H9 (cell line): ENCODE measurements around the gene USP20. TPM values are rescaled to one million over a fixed set of nuclear protein-coding genes. Genes with fewer than 3 reads are reported as not detected.

Experiments
- DNase-seq: peaks from one replicate; pipeline ENCODE4 v3.0.0-alpha.2; 2017
- H2AFZ ChIP-seq: one replicate; pipeline ENCODE4 v1.6.1; 2013; ENCODE audit warnings: mild to moderate bottlenecking, low read length, control low read depth, moderate library complexity
- H2AK5ac ChIP-seq: 2 replicates; pipeline ENCODE4 v1.6.1; 2013; ENCODE audit warnings: low read length, control low read depth, mixed read lengths; ENCODE audit not compliant: insufficient read length
- H2BK120ac ChIP-seq: one replicate; pipeline ENCODE4 v1.6.1; 2013; ENCODE audit warnings: low read depth, mild to moderate bottlenecking, low read length, control low read depth, inconsistent platforms; ENCODE audit not compliant: poor library complexity, severe bottlenecking
- H2BK12ac ChIP-seq: 2 replicates; pipeline ENCODE4 v1.6.1; 2013; ENCODE audit warnings: low read length, control low read depth, mixed read lengths, low read depth; ENCODE audit not compliant: insufficient read length
- H2BK15ac ChIP-seq: 2 replicates; pipeline ENCODE4 v1.6.1; 2013; ENCODE audit warnings: low read depth, low read length, control low read depth
- H2BK20ac ChIP-seq: one replicate; pipeline ENCODE4 v1.6.1; 2013; ENCODE audit warnings: low read depth, mild to moderate bottlenecking, low read length, control low read depth, inconsistent platforms; ENCODE audit not compliant: poor library complexity, severe bottlenecking
- H2BK5ac ChIP-seq: 2 replicates; pipeline ENCODE4 v1.6.1; 2013; ENCODE audit warnings: low read length, control low read depth, mixed read lengths; ENCODE audit not compliant: insufficient read length
- H3K14ac ChIP-seq: 2 replicates; pipeline ENCODE4 v1.6.1; 2013; ENCODE audit warnings: low read length, control low read depth; ENCODE audit not compliant: insufficient read depth
- H3K18ac ChIP-seq: 2 replicates; pipeline ENCODE4 v1.6.1; 2013; ENCODE audit warnings: low read depth, mild to moderate bottlenecking, mixed read lengths, low read length, control low read depth; ENCODE audit not compliant: insufficient read length
- H3K23ac ChIP-seq: 2 replicates; pipeline ENCODE4 v1.6.1; 2013; ENCODE audit warnings: low read length, control low read depth, mixed read lengths, low read depth; ENCODE audit not compliant: insufficient read length
- H3K23me2 ChIP-seq: 2 replicates; pipeline ENCODE4 v1.6.1; 2013; ENCODE audit warnings: low read depth, mild to moderate bottlenecking, mixed read lengths, low read length, control low read depth; ENCODE audit not compliant: insufficient read length, poor library complexity, severe bottlenecking
- H3K27ac ChIP-seq: 2 replicates; pipeline ENCODE4 v1.5.1; 2013; ENCODE audit warnings: low read length, control low read depth, mixed read lengths, low read depth; ENCODE audit not compliant: insufficient read length
- H3K27me3 ChIP-seq: 2 replicates; pipeline ENCODE4 v1.6.1; 2013; ENCODE audit warnings: low read length, control low read depth, inconsistent platforms; ENCODE audit not compliant: insufficient read depth
- H3K4ac ChIP-seq: 2 replicates; pipeline ENCODE4 v1.6.1; 2013; ENCODE audit warnings: low read depth, mild to moderate bottlenecking, control low read depth, inconsistent platforms, low read length, moderate library complexity
- H3K4me1 ChIP-seq: 2 replicates; pipeline ENCODE4 v1.6.1; 2013; ENCODE audit warnings: low read length, control low read depth, inconsistent platforms; ENCODE audit not compliant: insufficient read depth
- H3K4me2 ChIP-seq: 2 replicates; pipeline ENCODE4 v1.6.1; 2013; ENCODE audit warnings: low read length, control low read depth, mixed read lengths; ENCODE audit not compliant: insufficient read length, insufficient read depth
- H3K56ac ChIP-seq: 2 replicates; pipeline ENCODE4 v1.6.1; 2013; ENCODE audit warnings: low read depth, mild to moderate bottlenecking, mixed read lengths, low read length, control low read depth; ENCODE audit not compliant: insufficient read length
- H3K79me1 ChIP-seq: 2 replicates; pipeline ENCODE4 v1.6.1; 2013; ENCODE audit warnings: low read depth, mild to moderate bottlenecking, moderate library complexity, low read length, control low read depth, inconsistent platforms; ENCODE audit not compliant: insufficient read depth, poor library complexity, severe bottlenecking
- H3K79me2 ChIP-seq: 2 replicates; pipeline ENCODE4 v1.6.1; 2013; ENCODE audit warnings: low read length, control low read depth, inconsistent platforms; ENCODE audit not compliant: insufficient read depth
- H3K9ac ChIP-seq: 2 replicates; pipeline ENCODE4 v1.6.1; 2013; ENCODE audit warnings: low read length, control low read depth, mixed read lengths; ENCODE audit not compliant: insufficient read length; ENCODE audit errors: extremely low read depth
- H3K9me3 ChIP-seq: one replicate; pipeline ENCODE4 v1.6.1; 2013; ENCODE audit warnings: low read depth, low read length, inconsistent platforms; ENCODE audit not compliant: control insufficient read depth
- H3T11ph ChIP-seq: one replicate; pipeline ENCODE4 v1.6.1; 2013; ENCODE audit warnings: mild to moderate bottlenecking, low read length, control low read depth, inconsistent platforms
- H4K20me1 ChIP-seq: one replicate; pipeline ENCODE4 v1.6.1; 2013; ENCODE audit not compliant: control insufficient read depth, insufficient read length, insufficient read depth
- H4K5ac ChIP-seq: 2 replicates; pipeline ENCODE4 v1.6.1; 2013; ENCODE audit warnings: low read depth, mild to moderate bottlenecking, mixed read lengths, low read length, control low read depth; ENCODE audit not compliant: insufficient read length
- H4K8ac ChIP-seq: replicated peaks from 2 replicates; pipeline ENCODE4 v1.6.1; 2013; ENCODE audit warnings: low read length, control low read depth, mixed read lengths, low read depth; ENCODE audit not compliant: insufficient read length
- H4K91ac ChIP-seq: 2 replicates; pipeline ENCODE4 v1.6.1; 2013; ENCODE audit warnings: low read depth, mild to moderate bottlenecking, moderate library complexity, mixed read lengths, low read length, control low read depth; ENCODE audit not compliant: insufficient read length
- H3K27ac Mint-ChIP-seq, 3 experiments: 2 replicates in 2 of 3; 3 replicates in 1 of 3; pipeline ENCODE4 v1.8.0; 2020 to 2021; ENCODE audit warnings: mixed read lengths in 3 of 3, mild to moderate bottlenecking in 1 of 3, moderate library complexity in 1 of 3
- H3K27me3 Mint-ChIP-seq: 2 replicates; pipeline ENCODE4 v1.8.0; 2021; ENCODE audit warnings: low read depth, mild to moderate bottlenecking, moderate library complexity, mixed read lengths
- H3K36me3 Mint-ChIP-seq, 3 experiments: 2 replicates in 2 of 3; 3 replicates in 1 of 3; pipeline ENCODE4 v1.8.0; 2020 to 2021; ENCODE audit warnings: low read depth in 3 of 3, mixed read lengths in 3 of 3; ENCODE audit not compliant: insufficient read depth in 1 of 3
- H3K4me1 Mint-ChIP-seq, 2 experiments: 2 replicates each; pipeline ENCODE4 v1.8.0; 2020; ENCODE audit warnings: mixed read lengths in 2 of 2
- H3K4me3 Mint-ChIP-seq, 2 experiments: 2 replicates in 1 of 2; 3 replicates in 1 of 2; pipeline ENCODE4 v1.8.0; 2020 to 2021; ENCODE audit warnings: mild to moderate bottlenecking in 2 of 2, mixed read lengths in 2 of 2, moderate library complexity in 1 of 2
- H3K9me3 Mint-ChIP-seq, 2 experiments: 2 replicates in 1 of 2; 3 replicates in 1 of 2; pipeline ENCODE4 v1.8.0; 2020; ENCODE audit warnings: mild to moderate bottlenecking in 2 of 2, mixed read lengths in 2 of 2, moderate library complexity in 1 of 2
- CTCF ChIP-seq: fragments of 200-600 bp; sonication (generic); conservative IDR thresholded peaks from 3 replicates; pipeline ENCODE4 v1.8.0; 2021; ENCODE audit warnings: antibody characterized with exemption, mild to moderate bottlenecking
- WGBS: extraction: QIAGEN DNeasy Blood & Tissue Kit; methylation state at CpG from one replicate; pipeline ENCODE4 v1.1.7; 2013; ENCODE audit warnings: missing lambda C conversion rate, low lambda C conversion rate, mixed read lengths; ENCODE audit not compliant: insufficient read length; ENCODE audit errors: extremely low coverage; 5-methylcytosine and 5-hydroxymethylcytosine counted together
- total RNA-seq: library from RNA; stranded (reverse); gene quantifications from 2 replicates; pipeline ENCODE4 v1.2.1, GENCODE V29; 2021

Gene USP20
- total RNA-seq, 1 experiment from 2014 or later: 20.9 TPM

GRCh38 chr9:129853614-129854013 lies 18.4 kb downstream of the USP20 start:
- Histone ChIP-seq H2BK12ac (no peak overlapping the region), H2BK5ac (no peak overlapping the region), H2AFZ (no peak overlapping the region), H3K18ac (no peak overlapping the region), H3K56ac (no peak overlapping the region), H4K8ac (no peak overlapping the region), H3K23ac (no peak overlapping the region), H3K27me3 (no peaks in the 10 kb centered on the region), H3K9me3 (no peaks in the 10 kb centered on the region), H3K79me1 (no peaks in the 10 kb centered on the region), H2BK120ac (no peak overlapping the region), H3T11ph (no peak overlapping the region), H2BK15ac (no peak overlapping the region), H3K4me2 (no peak overlapping the region), H2AK5ac (no peak overlapping the region), H2BK20ac (no peak overlapping the region), H3K23me2 (no peaks in the 10 kb centered on the region), H4K91ac (no peak overlapping the region), H3K79me2 (no peaks in the 10 kb centered on the region), H3K4me1 (no peaks in the 10 kb centered on the region), H4K5ac (no peak overlapping the region), H3K4ac (no peak overlapping the region), H4K20me1 (no peaks in the 10 kb centered on the region), H3K27ac (no peak overlapping the region), H3K9ac (no peak overlapping the region), H3K14ac (no peak overlapping the region)
- Mint-ChIP-seq H3K27ac (peak overlapping the region in 1 of 3 experiments; percentile 23; a peak in 1 of 7 replicates), H3K36me3 (peaks cover 0 to 53% (median 21%) of the 10 kb centered on the region in 3 experiments; a peak in 6 of 7 replicates), H3K9me3 (no peaks in the 10 kb centered on the region), H3K4me3 (no peak overlapping the region), H3K4me1 (no peaks in the 10 kb centered on the region), H3K27me3 (no peaks in the 10 kb centered on the region)
- no peak for TF ChIP-seq CTCF
- WGBS: no CpG with 5 or more reads among the region's 3 CpGs
- DNase-seq: no peak
